ENCODE data around the gene SHTN1.

SHTN1 gene

DNA sequence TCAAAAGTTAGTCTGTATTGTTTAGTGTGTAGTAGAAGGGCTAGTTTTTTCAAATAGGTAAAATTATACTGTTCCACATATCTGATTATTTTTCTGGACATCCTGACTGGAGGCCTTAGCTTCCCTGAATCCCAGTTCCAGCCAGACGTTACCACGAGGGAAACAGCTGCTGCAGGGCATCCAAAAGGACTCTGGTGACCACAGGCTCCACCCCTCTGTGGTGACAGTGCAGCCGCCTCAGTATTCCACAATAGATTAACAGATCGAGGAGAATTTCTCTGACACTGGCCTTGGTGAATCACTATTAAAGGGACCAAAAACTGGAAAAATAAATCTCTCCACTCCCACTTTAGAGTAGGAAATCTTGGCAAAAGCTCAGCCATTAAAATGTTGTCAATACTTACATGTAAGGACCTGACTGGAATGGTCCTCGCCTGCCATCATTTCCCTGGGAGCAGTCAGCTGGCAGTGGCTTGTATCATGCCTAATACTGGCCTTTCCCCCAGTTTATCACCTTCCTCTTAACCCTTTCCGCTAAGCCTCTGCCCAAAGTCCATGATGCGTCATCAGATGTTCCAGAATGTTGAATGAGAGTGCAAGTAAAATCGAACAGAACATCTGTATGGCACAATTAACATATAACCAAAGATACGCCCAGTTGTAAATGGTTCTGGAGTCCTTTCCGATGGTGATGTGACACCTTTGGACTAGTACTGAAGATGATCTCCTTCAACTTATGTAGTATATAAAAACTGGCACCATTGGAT is 124.1 kb downstream of the SHTN1 start:
- TF ChIP-seq, protein P1, sequence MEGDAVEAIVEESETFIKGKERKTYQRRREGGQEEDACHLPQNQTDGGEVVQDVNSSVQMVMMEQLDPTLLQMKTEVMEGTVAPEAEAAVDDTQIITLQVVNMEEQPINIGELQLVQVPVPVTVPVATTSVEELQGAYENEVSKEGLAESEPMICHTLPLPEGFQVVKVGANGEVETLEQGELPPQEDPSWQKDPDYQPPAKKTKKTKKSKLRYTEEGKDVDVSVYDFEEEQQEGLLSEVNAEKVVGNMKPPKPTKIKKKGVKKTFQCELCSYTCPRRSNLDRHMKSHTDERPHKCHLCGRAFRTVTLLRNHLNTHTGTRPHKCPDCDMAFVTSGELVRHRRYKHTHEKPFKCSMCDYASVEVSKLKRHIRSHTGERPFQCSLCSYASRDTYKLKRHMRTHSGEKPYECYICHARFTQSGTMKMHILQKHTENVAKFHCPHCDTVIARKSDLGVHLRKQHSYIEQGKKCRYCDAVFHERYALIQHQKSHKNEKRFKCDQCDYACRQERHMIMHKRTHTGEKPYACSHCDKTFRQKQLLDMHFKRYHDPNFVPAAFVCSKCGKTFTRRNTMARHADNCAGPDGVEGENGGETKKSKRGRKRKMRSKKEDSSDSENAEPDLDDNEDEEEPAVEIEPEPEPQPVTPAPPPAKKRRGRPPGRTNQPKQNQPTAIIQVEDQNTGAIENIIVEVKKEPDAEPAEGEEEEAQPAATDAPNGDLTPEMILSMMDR (IDR thresholded peaks at IDR 0.05), result no peak

DNA sequence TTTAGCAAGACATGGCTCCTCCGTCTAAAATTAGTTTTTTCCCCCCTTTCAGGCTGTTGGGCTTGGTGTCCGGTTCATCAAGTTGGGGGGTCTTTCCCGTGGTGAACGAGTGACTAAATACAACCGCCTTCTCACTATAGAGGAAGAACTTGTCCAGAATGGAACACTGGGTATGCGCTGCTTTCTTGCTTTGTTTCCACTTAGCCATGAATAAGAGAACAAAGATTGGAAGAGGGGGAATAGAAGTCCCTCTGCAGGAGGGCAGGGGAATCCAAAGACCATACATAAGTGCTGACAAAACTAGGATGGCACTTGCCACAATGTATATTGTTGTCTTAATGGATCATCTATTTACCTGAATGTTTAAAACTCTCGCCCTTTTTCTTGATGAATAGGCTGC is 125.2 kb downstream of the SHTN1 start:
- TF ChIP-seq, protein P1 (IDR thresholded peaks at IDR 0.05), result no peak

DNA sequence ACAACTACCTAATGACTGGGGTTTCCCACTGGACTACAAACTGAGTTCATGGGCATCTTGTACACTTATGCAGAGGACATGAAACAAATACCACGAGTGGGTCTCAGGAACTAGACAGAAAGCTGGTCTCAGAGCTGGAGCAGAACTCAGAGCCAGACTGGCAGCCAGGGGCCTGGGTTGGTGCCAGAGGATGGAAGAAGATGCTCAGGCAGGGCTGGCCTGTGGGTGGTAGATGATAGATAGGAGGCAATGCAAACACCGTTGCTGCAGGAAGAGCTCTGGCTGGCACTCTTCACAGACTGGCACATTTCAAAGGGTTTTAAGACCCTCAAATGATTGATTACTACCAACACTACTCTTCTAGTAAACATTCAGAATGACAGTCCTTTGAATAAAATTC is 126.9 kb downstream of the SHTN1 start:
- TF ChIP-seq, protein P1 (IDR thresholded peaks at IDR 0.05), result no peak

DNA sequence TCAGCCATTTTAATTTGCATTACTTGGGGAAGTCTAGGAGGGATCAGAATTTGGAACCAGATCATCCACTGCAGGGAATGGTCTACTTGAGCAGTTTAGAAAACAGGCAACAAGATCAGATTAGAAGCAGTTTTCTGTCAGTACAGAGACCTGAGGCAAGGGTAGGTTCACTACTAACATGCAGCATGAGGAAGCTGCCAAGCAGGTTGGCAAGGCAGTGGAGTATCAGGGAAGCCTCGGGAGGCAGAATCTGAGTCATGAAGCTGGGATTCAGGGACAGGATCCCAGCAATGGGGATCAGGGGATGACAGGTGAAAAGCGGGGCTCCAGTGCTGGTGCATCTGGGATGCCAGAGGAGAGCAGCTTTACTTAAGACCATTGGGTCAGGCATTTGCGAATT is 127.6 kb downstream of the SHTN1 start:
- TF ChIP-seq, protein P1 (IDR thresholded peaks at IDR 0.05), result no peak

DNA sequence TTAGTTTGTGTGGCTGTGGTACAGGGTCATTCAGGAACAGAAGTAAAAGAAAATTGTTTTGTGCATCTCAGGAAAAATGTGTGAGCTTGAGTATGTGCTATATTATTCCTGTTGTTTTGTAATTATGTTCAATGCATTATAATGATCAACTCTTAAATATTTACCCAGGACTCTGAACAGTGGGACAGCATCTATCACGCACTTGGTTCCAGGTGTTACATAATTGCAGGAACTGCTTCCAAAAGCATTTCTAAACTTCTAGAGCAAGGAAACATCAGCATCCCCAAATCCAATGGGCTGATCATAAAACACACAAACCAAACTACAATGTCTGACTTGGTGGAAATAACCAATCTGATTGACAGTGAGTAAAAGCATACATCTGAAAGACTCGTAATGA is 129.1 kb downstream of the SHTN1 start:
- TF ChIP-seq, protein P1 (IDR thresholded peaks at IDR 0.05), result no peak

DNA sequence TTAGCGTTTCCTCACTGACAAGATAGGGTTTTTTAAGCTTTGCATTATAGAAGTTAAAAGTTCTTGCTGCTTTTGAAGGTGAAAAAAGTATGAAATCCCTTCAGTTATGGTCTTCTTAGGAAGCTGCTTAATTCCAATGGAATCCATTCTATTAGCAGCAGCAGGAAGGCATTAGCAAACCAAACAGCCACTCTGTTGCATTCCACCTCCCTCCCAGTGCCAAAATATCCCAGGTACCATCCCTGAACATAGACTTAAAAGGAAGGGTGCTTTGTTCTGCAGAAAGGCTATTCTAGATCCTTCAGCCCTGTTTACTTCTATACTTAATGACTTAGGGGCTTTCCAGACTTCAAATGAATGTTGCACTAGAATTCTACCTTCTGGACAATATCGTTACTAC is 131.9 kb downstream of the SHTN1 start:
- TF ChIP-seq, protein P1 (IDR thresholded peaks at IDR 0.05), result no peak

DNA sequence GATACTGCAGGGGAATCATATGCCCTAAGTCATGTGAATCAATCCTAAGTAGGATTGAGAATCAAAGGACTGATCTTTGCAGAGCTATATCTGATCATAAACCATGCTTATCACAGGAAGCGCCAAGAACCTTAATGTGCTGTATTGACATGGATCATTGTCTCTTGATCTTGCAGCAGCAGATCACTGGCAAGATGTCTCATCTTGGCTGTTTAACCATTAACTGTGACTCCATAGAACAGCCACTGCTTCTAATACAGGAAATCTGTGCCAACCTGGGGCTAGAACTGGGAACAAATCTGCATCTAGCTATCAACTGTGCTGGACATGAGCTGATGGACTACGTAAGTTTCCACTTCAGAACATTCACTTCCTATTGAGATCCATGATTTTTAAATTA is 134.0 kb downstream of the SHTN1 start:
- TF ChIP-seq, protein P1 (IDR thresholded peaks at IDR 0.05), result no peak

DNA sequence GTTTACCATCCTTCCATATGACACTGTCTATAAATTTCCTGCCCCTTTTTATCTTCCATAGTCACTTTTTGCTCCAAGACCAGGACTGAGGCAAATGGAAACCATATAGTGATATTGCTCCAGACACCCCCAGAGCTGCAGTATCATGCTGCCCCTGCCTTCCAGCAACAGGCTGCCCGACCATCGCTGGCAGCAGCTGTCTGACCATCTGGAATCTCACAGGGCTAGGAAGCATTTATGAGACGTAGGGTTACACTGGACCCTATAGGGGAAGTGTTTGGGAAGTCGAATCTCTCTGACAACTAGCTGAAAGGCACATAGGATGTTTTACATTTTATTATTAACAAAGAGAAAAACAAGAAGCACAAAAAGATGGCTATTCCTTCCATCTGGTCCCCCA is 136.3 kb downstream of the SHTN1 start:
- TF ChIP-seq, protein P1 (IDR thresholded peaks at IDR 0.05), result no peak

All from LNCAP (cell line).